GM12878 (cell line): ENCODE measurements around the gene MAP3K5. TPM values are rescaled to one million over a fixed set of nuclear protein-coding genes. Genes with fewer than 3 reads are reported as not detected.

ENCODE experiments used
- ATAC-seq: fragments of 200-7000 bp; cut with Tn5 transposase; 3 replicates; pipeline ENCODE4 v1.9.1; 2020; ENCODE audit warnings: mild to moderate bottlenecking, moderate library complexity
- Bru-seq: library from RNA; stranded (reverse); fragments of 400-500 nt; gene quantifications from one replicate; lab custom pipeline; 2021; lab: Mats Ljungman, UMichigan
- BruChase-seq, 2 experiments: library from RNA; stranded (reverse); fragments of 400-500 nt; gene quantifications; one replicate each; lab custom pipeline; 2021; lab: Mats Ljungman, UMichigan
- BruUV-seq: library from RNA; stranded (reverse); fragments of 400-500 nt; replicated peaks from 2 replicates; lab custom pipeline; 2021; lab: Mats Ljungman, UMichigan
- CTCF ChIA-PET: fragments of 300-600 bp; sonication (Branson Sonifier 250); formaldehyde crosslinking; extraction: SDS; loops from one replicate; lab custom pipeline; 2021; ENCODE audit warnings: inconsistent platforms; lab: Yijun Ruan, JAX
- POLR2A ChIA-PET: fragments of 350-600 bp; formaldehyde crosslinking; extraction: SDS; loops from one replicate; lab custom pipeline; 2021; ENCODE audit warnings: inconsistent platforms; lab: Charles Lee
- RAD21 ChIA-PET: fragments of 300-600 bp; sonication (Branson Sonifier 250); formaldehyde crosslinking; loops from one replicate; lab custom pipeline; 2023; ENCODE audit warnings: antibody characterized with exemption; ENCODE audit not compliant: unreplicated experiment; lab: Charles Lee
- SMC1A ChIA-PET: fragments of 300-600 bp; sonication (Branson Sonifier 250); formaldehyde crosslinking; loops from one replicate; lab custom pipeline; 2023; ENCODE audit not compliant: unreplicated experiment, uncharacterized antibody; lab: Charles Lee
- DNase-seq: peaks from one replicate; pipeline ENCODE4 v3.0.0-alpha.2; 2011; ENCODE audit warnings: low read depth, low spot score
- FAIRE-seq: peaks from 3 replicates; lab custom pipeline; 2011; peaks lifted over from hg19 to GRCh38; lab: Jason Lieb, UNC
- H2AFZ ChIP-seq: 2 replicates; pipeline ENCODE4 v1.6.0; 2011; ENCODE audit warnings: low read depth, low read length, control low read depth; ENCODE audit not compliant: control insufficient read depth
- H3K27ac ChIP-seq: 2 replicates; pipeline ENCODE4 v1.5.1; 2011; ENCODE audit warnings: control low read depth; ENCODE audit not compliant: control insufficient read depth, insufficient read depth
- H3K27me3 ChIP-seq, 2 experiments: replicated peaks in 1 of 2; 2 replicates each; pipeline versions ENCODE4 v1.6.0 to v1.6.1; 2011; ENCODE audit warnings: low read length in 1 of 2; ENCODE audit not compliant: control insufficient read depth in 2 of 2, insufficient read depth in 2 of 2
- H3K36me3 ChIP-seq, 2 experiments: 2 replicates each; pipeline ENCODE4 v1.5.1; 2011; ENCODE audit warnings: low read length in 1 of 2; ENCODE audit not compliant: control insufficient read depth in 2 of 2, insufficient read depth in 2 of 2
- H3K4me1 ChIP-seq: 2 replicates; pipeline ENCODE4 v1.6.1; 2011; ENCODE audit warnings: mild to moderate bottlenecking, low read length, moderate library complexity, mixed read lengths; ENCODE audit not compliant: control insufficient read depth, insufficient read depth
- H3K4me2 ChIP-seq: 2 replicates; pipeline ENCODE4 v1.6.0; 2011; ENCODE audit warnings: control low read depth; ENCODE audit not compliant: control insufficient read depth, insufficient read depth
- H3K4me3 ChIP-seq: fragments of 200-600 bp; sonication (generic); 2 replicates; pipeline ENCODE4 v1.5.1; 2016
- H3K79me2 ChIP-seq: 2 replicates; pipeline ENCODE4 v1.6.0; 2011; ENCODE audit warnings: low read length; ENCODE audit not compliant: control insufficient read depth, insufficient read depth
- H3K9ac ChIP-seq: 2 replicates; pipeline ENCODE4 v1.8.0; 2011; ENCODE audit warnings: low read length, control low read depth, mixed read lengths; ENCODE audit not compliant: control insufficient read depth, insufficient read depth
- H3K9me3 ChIP-seq: replicated peaks from 3 replicates; pipeline ENCODE4 v1.5.1; 2011; ENCODE audit warnings: mild to moderate bottlenecking, low read length; ENCODE audit not compliant: control insufficient read depth, insufficient read depth
- H4K20me1 ChIP-seq: 2 replicates; pipeline ENCODE4 v1.6.0; 2011; ENCODE audit not compliant: control insufficient read depth, insufficient read depth
- ATF2 ChIP-seq: IDR thresholded peaks from 2 replicates; pipeline ENCODE4 v1.6.1; 2012; ENCODE audit warnings: low read length, inconsistent platforms
- BACH1 ChIP-seq: fragments of 450-650 bp; IDR thresholded peaks from 2 replicates; pipeline ENCODE4 v1.6.1; 2017; ENCODE audit warnings: mild to moderate bottlenecking, borderline replicate concordance
- CEBPB ChIP-seq, 2 experiments: fragments of 150-350 bp in 1 of 2; IDR thresholded peaks; 2 replicates each; pipeline ENCODE4 v1.6.1; 2012 to 2014; ENCODE audit warnings: low read depth in 2 of 2, low read length in 2 of 2, borderline replicate concordance in 1 of 2, inconsistent platforms in 1 of 2
- CREB1 ChIP-seq: IDR thresholded peaks from 2 replicates; pipeline ENCODE4 v1.6.1; 2012; ENCODE audit warnings: low read depth, mild to moderate bottlenecking, inconsistent platforms
- DPF2 ChIP-seq: fragments of 450-650 bp; IDR thresholded peaks from 2 replicates; pipeline ENCODE4 v1.6.1; 2017; ENCODE audit warnings: mild to moderate bottlenecking
- GABPA ChIP-seq: IDR thresholded peaks from 2 replicates; pipeline ENCODE4 v1.6.1; 2014; ENCODE audit warnings: antibody characterized with exemption, low read depth, mild to moderate bottlenecking, inconsistent platforms
- LARP7 ChIP-seq: fragments of 450-650 bp; IDR thresholded peaks from 2 replicates; pipeline ENCODE4 v1.6.1; 2017; ENCODE audit warnings: mild to moderate bottlenecking
- NFYB ChIP-seq: IDR thresholded peaks from 2 replicates; pipeline ENCODE4 v1.6.1; 2011; ENCODE audit warnings: low read depth, mild to moderate bottlenecking, low read length, improper control_type of control experiment, moderate library complexity; ENCODE audit not compliant: insufficient read depth
- RBBP5 ChIP-seq: fragments of 200-600 bp; sonication (generic); conservative IDR thresholded peaks from 2 replicates; pipeline ENCODE4 v1.6.1; 2016
- RELA ChIP-seq: fragments of 450-650 bp; IDR thresholded peaks from 2 replicates; pipeline ENCODE4 v1.8.0; 2014; ENCODE audit warnings: borderline replicate concordance; ENCODE audit not compliant: partially characterized antibody
- RFX5 ChIP-seq: IDR thresholded peaks from 2 replicates; pipeline ENCODE4 v1.6.1; 2011; ENCODE audit warnings: low read depth, low read length, improper control_type of control experiment
- SPI1 ChIP-seq: IDR thresholded peaks from 2 replicates; pipeline ENCODE4 v1.6.1; 2011; ENCODE audit warnings: low read depth, mild to moderate bottlenecking, low read length, moderate library complexity, borderline replicate concordance; ENCODE audit not compliant: insufficient read depth
- STAT1 ChIP-seq: fragments of 450-650 bp; conservative IDR thresholded peaks from 2 replicates; pipeline ENCODE4 v1.6.1; 2014; ENCODE audit warnings: antibody characterized with exemption, mild to moderate bottlenecking
- TCF12 ChIP-seq: IDR thresholded peaks from 2 replicates; pipeline ENCODE4 v1.6.1; 2011; ENCODE audit warnings: low read depth, mild to moderate bottlenecking, low read length
- ZNF384 ChIP-seq: IDR thresholded peaks from 2 replicates; pipeline ENCODE4 v1.6.1; 2012; ENCODE audit warnings: low read depth, mild to moderate bottlenecking, low read length, improper control_type of control experiment, borderline replicate concordance
- WGBS: methylation state at CpG from one replicate; pipeline ENCODE4 v1.1.6; 2016; ENCODE audit warnings: low lambda C conversion rate; ENCODE audit not compliant: insufficient replicate concordance, insufficient coverage; ENCODE audit errors: missing lambda C conversion rate; 5-methylcytosine and 5-hydroxymethylcytosine counted together
- in situ Hi-C: fragments of 300-500 bp; cut with MboI; formaldehyde crosslinking; loops from 9 replicates; pipeline ENCODE4 v1.14.3; 2018; ENCODE audit warnings: mixed read lengths
- intact Hi-C: fragments of 100-400 bp; cut with micrococcal nuclease; formaldehyde crosslinking; loops from one replicate; pipeline ENCODE4 v1.14.2; 2022; ENCODE audit not compliant: unreplicated experiment
- long read RNA-seq, 2 experiments: library from polyadenylated mRNA; unstranded; transcript quantifications; one replicate each; pipeline ENCODE4 v2.0.0, GENCODE V29; 2019 to 2020
- polyA minus RNA-seq, 3 experiments: library from RNA; depleted of rRNA, polyadenylated mRNA; stranded (reverse); fragments of >200 nt; gene quantifications; 2 replicates each; pipeline ENCODE4 v1.2.3, GENCODE V29; 2011
- polyA plus RNA-seq, 11 experiments: library from polyadenylated mRNA; depleted of rRNA in 4 of 11; unstranded in 6 of 11; stranded (reverse) in 5 of 11; fragments of >200 nt; fragmentation: Nextera tagmentation in 4 of 11; fragmentation: Illumina TruSeq in 1 of 11; extraction: Ambion mirVana in 4 of 11; extraction: Trizol in 1 of 11; gene quantifications; 1 replicate in 1 of 11; 2 replicates in 10 of 11; pipeline versions ENCODE4 v1.2.1 to v1.2.3, GENCODE V29; 2011 to 2016; ENCODE audit warnings: inconsistent platforms in 2 of 11, missing spikeins in 2 of 11, low read depth in 1 of 11
- total RNA-seq, 4 experiments: library from RNA; depleted of rRNA in 3 of 4; stranded (reverse); fragments of >200 nt in 3 of 4; fragmentation: Illumina TruSeq in 1 of 4; extraction: Trizol in 1 of 4; gene quantifications; 2 replicates each; pipeline versions ENCODE4 v1.2.1 to v1.2.3, GENCODE V29; 2013 to 2021
- TF ChIP-seq, protein P1 (sequence below): IDR thresholded peaks from 2 replicates; pipeline ENCODE4 v1.6.1; 2012; ENCODE audit warnings: low read depth, low read length, improper control_type of control experiment

Gene MAP3K5
- total RNA-seq (2013; cell fraction: nucleolus; rRNA removed) = 212 and 228 TPM in 2 replicates
- 28.9 and 33.4 TPM in 2 replicates for total RNA-seq (2014; rRNA removed)
- 31.4 and 32.6 TPM in 2 replicates for total RNA-seq (2014; rRNA removed; fragmentation: Illumina TruSeq; extraction: Trizol)
- total RNA-seq (2021) = 31.6 TPM in 2 replicates
- polyA plus RNA-seq (2011; ENCODE audit: low read depth) = 33.8 TPM
- polyA plus RNA-seq (2011; rRNA removed) = 34.3 and 46.0 TPM in 2 replicates
- polyA plus RNA-seq (2011; cell fraction: cytosol; rRNA removed) = 15.7 and 17.7 TPM in 2 replicates
- 23.9 and 28.8 TPM in 2 replicates for polyA plus RNA-seq (2011; cell fraction: nucleus; rRNA removed)
- polyA plus RNA-seq (2012) = 20.4 and 35.3 TPM in 2 replicates
- polyA plus RNA-seq (2014; fragmentation: Illumina TruSeq; extraction: Trizol) = 30.9 and 39.1 TPM in 2 replicates
- polyA plus RNA-seq (2014; fragmentation: Nextera tagmentation; extraction: Ambion mirVana) = 10 to 100 TPM in 1 of 2 experiments, 1 to 10 TPM in 1; 5.4 to 11.1 TPM
- 17.5 and 18.2 TPM in 2 replicates for polyA plus RNA-seq (2014; rRNA removed)
- polyA plus RNA-seq (2016; fragmentation: Nextera tagmentation; extraction: Ambion mirVana) = 10 to 100 TPM in 1 of 2 experiments, 1 to 10 TPM in 1; 8.3 to 23.9 TPM
- 49.0 and 54.4 TPM in 2 replicates for polyA minus RNA-seq (2011; rRNA and poly(A)+ RNA removed)
- 16.2 and 17.7 TPM in 2 replicates for polyA minus RNA-seq (2011; cell fraction: cytosol; rRNA and poly(A)+ RNA removed)
- 40.9 and 59.3 TPM in 2 replicates for polyA minus RNA-seq (2011; cell fraction: nucleus; rRNA and poly(A)+ RNA removed)
- Bru-seq, nascent RNA = percentile 96 among the genes with signal in this experiment
- BruChase-seq, experiment 1, labeled RNA remaining after a 6-hour chase = percentile 93 among the genes with signal in this experiment
- BruChase-seq, experiment 2, labeled RNA remaining after a 2-hour chase = percentile 93 among the genes with signal in this experiment
- long read RNA-seq, experiment 1, partial matches to known transcripts = 2 of 9 reads
- long read RNA-seq, experiment 1, other reads (novel, unspliced or antisense) = 7 of 9 reads
- long read RNA-seq, experiment 2, partial matches to known transcripts = 36 of 51 reads
- long read RNA-seq, experiment 2, other reads (novel, unspliced or antisense) = 15 of 51 reads

- ChIA-PET POLR2A (interaction anchor here (0.6 to 10.1 kb wide), 18 partner anchors 20 to 949 kb away, joined by 3 to 265 read pairs (median 4); partner anchors contain the start of genes BCLAF1 and PEX7), RAD21 (interaction anchor here (0.8 to 12.6 kb wide), 55 partner anchors 8 to 503 kb away, joined by 3 to 405 read pairs (median 5); partner anchors contain the start of gene BCLAF1), SMC1A (interaction anchor here (0.6 to 13.3 kb wide), 33 partner anchors 11 to 209 kb away, joined by 3 to 446 read pairs (median 5); no protein-coding TSS in a partner anchor), CTCF (interaction anchor here (0.7 to 9.8 kb wide), 71 partner anchors 8 to 507 kb away, joined by 3 to 411 read pairs (median 5); partner anchors contain the start of gene BCLAF1)
- Histone ChIP-seq H3K4me1 (peaks cover 6% of the 10 kb centered on the region), H3K9ac (peak within 1 kb of the TSS; percentile 90), H3K36me3 (peaks cover 0 to 1% of the 10 kb centered on the region in 2 experiments; a peak in 1 of 4 replicates), H3K27ac (peak within 1 kb of the TSS; percentile 98), H3K79me2 (peaks cover 60% of the 10 kb centered on the region), H3K9me3 (no peaks in the 10 kb centered on the region), H2AFZ (peak within 1 kb of the TSS; percentile 88), H3K27me3 (no peaks in the 10 kb centered on the region), H3K4me3 (peak within 1 kb of the TSS; percentile 71), H3K4me2 (peak within 1 kb of the TSS; percentile 94), H4K20me1 (no peaks in the 10 kb centered on the region)
- no TSS peak for BruUV-seq
- no peak for DNase-seq
- peak; percentile 76 for ATAC-seq
- in situ Hi-C loops (loop anchor here (5.0 to 10.0 kb wide), 2 partner anchors 150 to 508 kb away; partner anchors contain the start of gene BCLAF1), intact Hi-C loops (loop anchor here (1.0 to 5.0 kb wide), 4 partner anchors 41 to 200 kb away; no protein-coding TSS in a partner anchor)
- under 1% methylated on average over 84 of the region's 89 CpGs for WGBS
- no peak for FAIRE-seq
- no peak for TF ChIP-seq RFX5
- TF ChIP-seq STAT1 = no peak; the same call in 1 of the 2 replicates
- TF ChIP-seq DPF2 = peak; percentile 78
- TF ChIP-seq CREB1 = peak; percentile 55; the same call in 1 of the 2 replicates
- peak; percentile 82 for TF ChIP-seq LARP7
- no peak for TF ChIP-seq NFYB
- 0 out of 2 replicates have a peak, but pooled peaks have one; percentile 16 for TF ChIP-seq TCF12
- TF ChIP-seq RBBP5 = no peak
- TF ChIP-seq, protein P1, sequence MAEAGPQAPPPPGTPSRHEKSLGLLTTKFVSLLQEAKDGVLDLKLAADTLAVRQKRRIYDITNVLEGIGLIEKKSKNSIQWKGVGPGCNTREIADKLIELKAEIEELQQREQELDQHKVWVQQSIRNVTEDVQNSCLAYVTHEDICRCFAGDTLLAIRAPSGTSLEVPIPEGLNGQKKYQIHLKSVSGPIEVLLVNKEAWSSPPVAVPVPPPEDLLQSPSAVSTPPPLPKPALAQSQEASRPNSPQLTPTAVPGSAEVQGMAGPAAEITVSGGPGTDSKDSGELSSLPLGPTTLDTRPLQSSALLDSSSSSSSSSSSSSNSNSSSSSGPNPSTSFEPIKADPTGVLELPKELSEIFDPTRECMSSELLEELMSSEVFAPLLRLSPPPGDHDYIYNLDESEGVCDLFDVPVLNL = peak; percentile 62; the same call in 1 of the 2 replicates
- TF ChIP-seq CEBPB (IDR thresholded peaks at IDR 0.05; ENCODE audit: borderline replicate concordance in 1 of 2, low read depth in 2 of 2, low read length in 2 of 2) = no peak
- no peak for TF ChIP-seq GABPA
- TF ChIP-seq ATF2 = no peak
- TF ChIP-seq SPI1 = no peak
- peak; percentile 72 for TF ChIP-seq BACH1
- TF ChIP-seq ZNF384 = 0 out of 2 replicates have a peak, but pooled peaks have one; percentile 23
- peak; percentile 40 for TF ChIP-seq RELA
These were observed at the start of gene MAP3K5 for GRCh38 chr6:136792410-136793262. MAP3K5 (minus strand) TSS chr6:136792477; CDS start chr6:136792157, 320 bp downstream.
